AG08396 (cell line): ENCODE measurements around the gene CLEC18C.
"Not testable (repeated sequence)": the region's sequence is repeated elsewhere in the genome, so short reads cannot be mapped to it uniquely, and the experiment has no call there.

Experiments used
- DNase-seq: peaks from one replicate; pipeline ENCODE4 v3.0.0; 2012; ENCODE audit warnings: low spot score, mixed read lengths

The CLEC18C gene

GRCh38 chr16:70218586-70218985 is 45.0 kb downstream of the CLEC18C start:
- DNase-seq: not testable (repeated sequence)

- DNase-seq: not testable (repeated sequence)
Measured at GRCh38 chr16:70222574-70222973, 49.0 kb downstream of the CLEC18C start.

GRCh38 chr16:70223216-70223615 is 49.6 kb downstream of the CLEC18C start:
- DNase-seq: not testable (repeated sequence)

GRCh38 chr16:70223971-70224513 is 50.5 kb downstream of the CLEC18C start:
- DNase-seq: not testable (repeated sequence)

GRCh38 chr16:70224645-70225044 is 51.1 kb downstream of the CLEC18C start:
- DNase-seq: not testable (repeated sequence)

- DNase-seq: not testable (repeated sequence)
Measured at GRCh38 chr16:70225430-70225829, 51.8 kb downstream of the CLEC18C start.

GRCh38 chr16:70226024-70226423 is 52.4 kb downstream of the CLEC18C start:
- DNase-seq: not testable (repeated sequence)

- DNase-seq: not testable (repeated sequence)
Measured at GRCh38 chr16:70231831-70232230, 58.2 kb downstream of the CLEC18C start.
